Neural cell (in vitro differentiated cells): ENCODE results near the gene HBQ1. TPM values are rescaled to one million over a fixed set of nuclear protein-coding genes. Genes with fewer than 3 reads are reported as not detected.
"Not testable (repeated sequence)": the region's sequence is repeated elsewhere in the genome, so short reads cannot be mapped to it uniquely, and the experiment has no call there.

ENCODE experiments used
- H2AFZ ChIP-seq: fragments of 200-600, 300-800 bp; sonication (generic), shearing (Covaris generic); 2 replicates; pipeline ENCODE4 v1.6.0; 2014; ENCODE audit warnings: low read depth, mild to moderate bottlenecking, antibody characterized with exemption, low read length, moderate library complexity
- H3F3A ChIP-seq: fragments of 200-600 bp; shearing (Covaris generic); 2 replicates; pipeline ENCODE4 v1.6.1; 2016; ENCODE audit warnings: mild to moderate bottlenecking, moderate library complexity, mixed read lengths, antibody characterized with exemption, low read length; ENCODE audit not compliant: insufficient read depth, poor library complexity, severe bottlenecking
- H3K27ac ChIP-seq: fragments of 200-600, 300-800 bp; sonication (generic), shearing (Covaris generic); 2 replicates; pipeline ENCODE4 v1.5.1; 2014; ENCODE audit warnings: mild to moderate bottlenecking, low read length, moderate library complexity
- H3K27me3 ChIP-seq: fragments of 300-800, 200-600 bp; sonication (generic), shearing (Covaris generic); 2 replicates; pipeline ENCODE4 v1.6.0; 2014; ENCODE audit warnings: mild to moderate bottlenecking, low read depth, low read length, moderate library complexity; ENCODE audit not compliant: insufficient read depth
- H3K36me3 ChIP-seq: fragments of 300-800, 200-600 bp; sonication (generic), shearing (Covaris generic); 2 replicates; pipeline ENCODE4 v1.5.1; 2014; ENCODE audit warnings: mild to moderate bottlenecking, antibody characterized with exemption, low read length, moderate library complexity; ENCODE audit not compliant: insufficient read depth
- H3K4me2 ChIP-seq: fragments of 300-800, 200-600 bp; sonication (generic), shearing (Covaris generic); 2 replicates; pipeline ENCODE4 v1.6.0; 2014; ENCODE audit warnings: mild to moderate bottlenecking, low read length
- H3K4me3 ChIP-seq: fragments of 300-800, 200-600 bp; sonication (generic), shearing (Covaris generic); 2 replicates; pipeline ENCODE4 v1.5.1; 2014; ENCODE audit warnings: mild to moderate bottlenecking, low read length, moderate library complexity
- H3K79me2 ChIP-seq: fragments of 200-600 bp; shearing (Covaris generic); replicated peaks from 2 replicates; pipeline ENCODE4 v1.6.0; 2014; ENCODE audit warnings: mild to moderate bottlenecking, low read length, moderate library complexity; ENCODE audit not compliant: insufficient read depth
- H3K9ac ChIP-seq: fragments of 300-800, 200-600 bp; sonication (generic), shearing (Covaris generic); 2 replicates; pipeline ENCODE4 v1.6.1; 2016; ENCODE audit warnings: mild to moderate bottlenecking, low read length, mixed read lengths
- H3K9me2 ChIP-seq: fragments of 200-600 bp; shearing (Covaris generic); 2 replicates; pipeline ENCODE4 v1.6.1; 2016; ENCODE audit warnings: mild to moderate bottlenecking, low read length, mixed read lengths; ENCODE audit not compliant: insufficient read depth
- H3K9me3 ChIP-seq: fragments of 200-600, 300-800 bp; sonication (generic), shearing (Covaris generic); 2 replicates; pipeline ENCODE4 v1.6.1; 2016; ENCODE audit warnings: mild to moderate bottlenecking, mixed run types, low read length, moderate library complexity, mixed read lengths
- H4K20me1 ChIP-seq: fragments of 200-600 bp; shearing (Covaris generic); 2 replicates; pipeline ENCODE4 v1.6.1; 2016; ENCODE audit warnings: mild to moderate bottlenecking, mixed run types; ENCODE audit not compliant: insufficient read depth
- EP300 ChIP-seq: fragments of 450-650 bp; conservative IDR thresholded peaks from 2 replicates; pipeline ENCODE4 v1.6.1; 2014; ENCODE audit warnings: antibody characterized with exemption, mild to moderate bottlenecking, moderate library complexity; ENCODE audit not compliant: poor library complexity, severe bottlenecking
- EZH2 ChIP-seq: fragments of 200-600, 300-800 bp; shearing (Covaris generic), sonication (generic); IDR thresholded peaks from 2 replicates; pipeline ENCODE4 v1.6.1; 2014; ENCODE audit warnings: antibody characterized with exemption, low read length, borderline replicate concordance, mild to moderate bottlenecking; ENCODE audit not compliant: insufficient read depth, poor library complexity, severe bottlenecking
- MXI1 ChIP-seq: fragments of 450-650 bp; conservative IDR thresholded peaks from 2 replicates; pipeline ENCODE4 v1.6.1; 2014; ENCODE audit warnings: antibody characterized with exemption, mild to moderate bottlenecking; ENCODE audit not compliant: poor library complexity, severe bottlenecking
- POLR2AphosphoS5 ChIP-seq: IDR thresholded peaks from 2 replicates; pipeline ENCODE4 v1.6.1; 2012
- RAD21 ChIP-seq: fragments of 450-650 bp; conservative IDR thresholded peaks from 2 replicates; pipeline ENCODE4 v1.6.1; 2014; ENCODE audit warnings: antibody characterized with exemption, mild to moderate bottlenecking, moderate library complexity
- REST ChIP-seq: IDR thresholded peaks from 2 replicates; pipeline ENCODE4 v1.6.1; 2012; ENCODE audit warnings: borderline replicate concordance
- SMC3 ChIP-seq: fragments of 450-650 bp; conservative IDR thresholded peaks from 2 replicates; pipeline ENCODE4 v1.6.1; 2014; ENCODE audit warnings: antibody characterized with exemption, mild to moderate bottlenecking, moderate library complexity; ENCODE audit not compliant: poor library complexity
- TAF1 ChIP-seq: IDR thresholded peaks from 2 replicates; pipeline ENCODE4 v1.6.1; 2012; ENCODE audit warnings: low read depth
- polyA plus RNA-seq: library from polyadenylated mRNA; depleted of rRNA; stranded (reverse); fragments of >200 nt; gene quantifications from 2 replicates; pipeline ENCODE4 v1.2.3, GENCODE V29; 2014

The HBQ1 gene
- polyA plus RNA-seq, 1 donor from 2014 or later: 4.5 TPM

- TF ChIP-seq MXI1: no peak
- TF ChIP-seq EP300: no peak
- TF ChIP-seq RAD21: no peak
- TF ChIP-seq SMC3: no peak
- TF ChIP-seq POLR2AphosphoS5: no peak
- no peak for TF ChIP-seq TAF1
- no peak for TF ChIP-seq REST
- TF ChIP-seq EZH2: no peak
- no peaks in the 10 kb centered on the region for H3K79me2 ChIP-seq
Measured at GRCh38 chr16:152141-153128, 27.8 kb upstream of the HBQ1 start, which contains the start of gene HBZ. Gene HBZ, plus strand, starts transcription at chr16:152644. Its CDS starts 266 bp downstream, at chr16:152910.

GRCh38 chr16:153129-153521 is 27.1 kb upstream of the HBQ1 start:
- H2AFZ ChIP-seq, H3K79me2 ChIP-seq, H3K36me3 ChIP-seq, H3K4me2 ChIP-seq, H3K27ac ChIP-seq, H3K9me3 ChIP-seq, H3F3A ChIP-seq, H4K20me1 ChIP-seq, H3K4me3 ChIP-seq, H3K9ac ChIP-seq, H3K9me2 ChIP-seq: not testable (repeated sequence)
- H3K27me3 ChIP-seq: peaks cover 37% of the 10 kb centered on the region

More at GRCh38 chr16:152141-153128, 27.8 kb upstream of the HBQ1 start, which contains the start of gene HBZ:
- H3K27ac ChIP-seq: no peak within 1 kb of the TSS
- H3F3A ChIP-seq: no peaks in the 10 kb centered on the region
- H3K36me3 ChIP-seq: no peaks in the 10 kb centered on the region
- no peak within 1 kb of the TSS for H3K4me3 ChIP-seq
- peaks cover 33% of the 10 kb centered on the region for H3K27me3 ChIP-seq
- H2AFZ ChIP-seq: no peak within 1 kb of the TSS
- H4K20me1 ChIP-seq: no peaks in the 10 kb centered on the region
- H3K9ac ChIP-seq: no peak within 1 kb of the TSS
- no peak within 1 kb of the TSS for H3K4me2 ChIP-seq
- no peaks in the 10 kb centered on the region for H3K9me3 ChIP-seq
- no peaks in the 10 kb centered on the region for H3K9me2 ChIP-seq

GRCh38 chr16:153550-154216 is 26.6 kb upstream of the HBQ1 start:
- not testable (repeated sequence) for H3F3A ChIP-seq, H3K4me2 ChIP-seq, H3K9me3 ChIP-seq, H3K9ac ChIP-seq, H4K20me1 ChIP-seq, H3K27ac ChIP-seq, H2AFZ ChIP-seq, H3K36me3 ChIP-seq, H3K9me2 ChIP-seq, H3K4me3 ChIP-seq, H3K79me2 ChIP-seq
- peaks cover 42% of the 10 kb centered on the region for H3K27me3 ChIP-seq
